Immature natural killer cell (primary cell): ENCODE results near the gene PHRF1. TPM values are rescaled to one million over a fixed set of nuclear protein-coding genes. Genes with fewer than 3 reads are reported as not detected.

ENCODE experiments used
- DNase-seq, 3 donors: peaks; one replicate each; pipeline ENCODE4 v3.0.0; 2022; ENCODE audit warnings: mixed read lengths in 1 of 3
- H3K27ac Mint-ChIP-seq, 6 donors: one replicate each; pipeline ENCODE4 v1.8.0; 2020; ENCODE audit warnings: mixed read lengths in 6 of 6, mild to moderate bottlenecking in 5 of 6, inconsistent platforms in 4 of 6, moderate library complexity in 3 of 6
- H3K27me3 Mint-ChIP-seq, 3 donors: one replicate each; pipeline ENCODE4 v1.8.0; 2020 to 2021; ENCODE audit warnings: low read depth in 3 of 3, mild to moderate bottlenecking in 3 of 3, mixed read lengths in 3 of 3, moderate library complexity in 3 of 3, inconsistent platforms in 1 of 3
- H3K36me3 Mint-ChIP-seq, 3 donors: one replicate each; pipeline ENCODE4 v1.8.0; 2020; ENCODE audit warnings: mixed read lengths in 3 of 3, inconsistent platforms in 2 of 3, mild to moderate bottlenecking in 2 of 3
- H3K4me1 Mint-ChIP-seq, 2 donors: one replicate each; pipeline ENCODE4 v1.8.0; 2020; ENCODE audit warnings: inconsistent platforms in 2 of 2, mild to moderate bottlenecking in 2 of 2, mixed read lengths in 2 of 2, moderate library complexity in 1 of 2
- H3K4me3 Mint-ChIP-seq, 5 donors: one replicate each; pipeline ENCODE4 v1.8.0; 2020; ENCODE audit warnings: mild to moderate bottlenecking in 5 of 5, mixed read lengths in 5 of 5, inconsistent platforms in 3 of 5, moderate library complexity in 3 of 5
- H3K9me3 Mint-ChIP-seq, 6 donors: one replicate each; pipeline ENCODE4 v1.8.0; 2020; ENCODE audit warnings: mild to moderate bottlenecking in 6 of 6, mixed read lengths in 6 of 6, inconsistent platforms in 4 of 6, moderate library complexity in 3 of 6
- polyA plus RNA-seq, 3 donors: library from polyadenylated mRNA; unstranded; fragments of 300-500 nt; fragmentation: Illumina TruSeq; gene quantifications; one replicate each; pipeline ENCODE4 v1.2.3, GENCODE V29; 2021

The PHRF1 gene
- polyA plus RNA-seq, 3 donors from 2014 or later = 4.0 to 17.5 (median 5.4) TPM

DNA sequence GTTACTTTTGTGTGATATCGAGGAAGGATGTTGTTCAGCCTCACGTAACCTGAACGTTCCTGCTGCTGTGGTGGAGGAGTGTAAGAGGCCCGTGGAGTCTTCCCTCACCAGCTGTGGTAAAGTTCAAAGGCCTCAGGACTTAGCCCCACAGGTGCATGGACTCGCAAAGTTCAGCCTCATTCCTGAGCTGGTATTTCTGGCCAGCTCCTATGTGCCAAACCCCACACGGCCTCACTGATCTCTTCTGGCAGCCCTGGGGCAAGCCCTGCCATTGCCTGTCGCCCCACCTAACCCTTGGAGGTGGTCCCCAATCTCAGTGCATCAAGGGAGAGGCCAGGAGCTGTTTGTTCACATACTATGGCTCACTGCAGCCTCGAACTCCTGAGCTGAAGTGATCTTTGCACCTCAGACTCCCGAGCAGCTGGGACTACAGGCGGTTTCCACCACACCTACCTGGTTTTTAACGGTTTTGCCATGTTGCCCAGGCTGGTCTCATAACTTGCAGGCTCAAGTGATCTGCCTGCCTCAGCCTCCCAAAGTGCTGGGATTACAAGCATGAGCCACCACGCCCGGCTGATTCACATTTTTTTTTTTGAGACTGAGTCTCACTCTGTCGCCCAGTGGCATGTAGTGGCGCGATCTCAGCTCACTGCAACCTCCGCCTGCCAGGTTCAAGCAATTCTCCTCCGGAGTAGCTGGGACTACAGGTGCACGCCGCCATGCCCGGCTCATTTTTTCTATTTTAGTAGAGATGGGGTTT, 2.2 kb downstream of the PHRF1 start:
- Mint-ChIP-seq H3K27me3 (peaks cover 8 to 25% (median 11%) of the 10 kb centered on the region in 3 donors), H3K4me3 (peak overlapping the region; percentile 61 to 87 (median 83)), H3K4me1 (peaks cover 51% of the 10 kb centered on the region in 2 donors), H3K36me3 (peaks cover 0 to 5% (median 0%) of the 10 kb centered on the region in 3 donors), H3K27ac (peak overlapping the region in 1 of 6 donors; percentile 34), H3K9me3 (no peaks in the 10 kb centered on the region)
- no peak for DNase-seq

- DNase-seq = no peak
- Mint-ChIP-seq H3K36me3 (peaks cover 0 to 8% (median 0%) of the 10 kb centered on the region in 3 donors), H3K4me3 (peak overlapping the region in 2 of 5 donors; percentile 48 to 57), H3K4me1 (peaks cover 48 to 52% of the 10 kb centered on the region in 2 donors), H3K27me3 (peaks cover 6 to 20% (median 7%) of the 10 kb centered on the region in 3 donors), H3K9me3 (no peaks in the 10 kb centered on the region), H3K27ac (no peak overlapping the region)
Observed at GRCh38 chr11:579830-580601, 3.7 kb downstream of the PHRF1 start.

DNA sequence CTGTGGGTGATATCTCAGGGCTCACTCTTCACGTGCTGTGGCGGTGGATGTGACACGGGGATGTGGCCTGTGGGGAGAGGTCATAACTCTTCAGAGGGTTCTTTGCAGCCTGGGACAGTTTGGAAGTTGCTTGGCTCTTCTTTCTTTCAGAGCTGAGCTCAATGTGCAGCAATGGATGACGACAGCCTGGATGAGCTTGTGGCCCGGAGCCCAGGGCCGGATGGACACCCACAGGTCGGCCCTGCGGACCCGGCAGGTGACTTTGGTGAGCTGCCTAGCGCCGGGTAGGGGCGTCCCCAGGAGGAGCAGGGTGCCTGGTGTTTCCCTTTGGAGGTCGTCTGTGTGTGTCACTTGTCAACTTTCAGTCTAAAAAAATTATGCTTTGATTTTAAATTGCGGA, 5.1 kb downstream of the PHRF1 start:
- Mint-ChIP-seq H3K27me3 (peaks cover 2 to 14% (median 4%) of the 10 kb centered on the region in 3 donors), H3K4me3 (peak overlapping the region in 2 of 5 donors; percentile 11 to 31), H3K27ac (peak overlapping the region in 3 of 6 donors; percentile 23 to 87 (median 53))

GRCh38 chr11:581752-582151, 5.5 kb downstream of the PHRF1 start:
- peak overlapping the region in 1 of 6 donors; percentile 80 for H3K27ac Mint-ChIP-seq
- no peak overlapping the region for H3K4me3 Mint-ChIP-seq
- H3K4me1 Mint-ChIP-seq = peaks cover 48 to 49% of the 10 kb centered on the region in 2 donors

More for the DNA sequence above, 5.1 kb downstream of the PHRF1 start:
- Mint-ChIP-seq H3K36me3 (peaks cover 0 to 8% (median 0%) of the 10 kb centered on the region in 3 donors), H3K9me3 (no peaks in the 10 kb centered on the region), H3K4me1 (peaks cover 48 to 49% of the 10 kb centered on the region in 2 donors)
- peak in 1 of 3 donors; percentile 30 for DNase-seq

GRCh38 chr11:584287-584686, 8.0 kb downstream of the PHRF1 start:
- Mint-ChIP-seq H3K9me3 (no peaks in the 10 kb centered on the region), H3K27ac (no peak overlapping the region), H3K36me3 (peaks cover 0 to 23% (median 5%) of the 10 kb centered on the region in 3 donors), H3K27me3 (peaks cover 2 to 4% (median 3%) of the 10 kb centered on the region in 3 donors), H3K4me3 (no peak overlapping the region), H3K4me1 (peaks cover 30 to 39% of the 10 kb centered on the region in 2 donors)
- DNase-seq = no peak

More at GRCh38 chr11:581752-582151, 5.5 kb downstream of the PHRF1 start:
- no peaks in the 10 kb centered on the region for H3K9me3 Mint-ChIP-seq
- H3K36me3 Mint-ChIP-seq = peaks cover 0 to 8% (median 0%) of the 10 kb centered on the region in 3 donors
- DNase-seq = no peak
- peaks cover 2 to 14% (median 4%) of the 10 kb centered on the region in 3 donors for H3K27me3 Mint-ChIP-seq

- no peak overlapping the region for H3K4me3 Mint-ChIP-seq
- peaks cover 10 to 19% of the 10 kb centered on the region in 2 donors for H3K4me1 Mint-ChIP-seq
- peaks cover 5 to 10% (median 7%) of the 10 kb centered on the region in 3 donors for H3K27me3 Mint-ChIP-seq
- H3K36me3 Mint-ChIP-seq = peaks cover 0 to 24% (median 10%) of the 10 kb centered on the region in 3 donors
- DNase-seq = no peak
- peaks cover 0 to 1% (median 0%) of the 10 kb centered on the region in 6 donors for H3K9me3 Mint-ChIP-seq
- H3K27ac Mint-ChIP-seq = peak overlapping the region in 2 of 6 donors; percentile 30 to 43
Observed at GRCh38 chr11:586376-587316, 10.4 kb downstream of the PHRF1 start.

DNA sequence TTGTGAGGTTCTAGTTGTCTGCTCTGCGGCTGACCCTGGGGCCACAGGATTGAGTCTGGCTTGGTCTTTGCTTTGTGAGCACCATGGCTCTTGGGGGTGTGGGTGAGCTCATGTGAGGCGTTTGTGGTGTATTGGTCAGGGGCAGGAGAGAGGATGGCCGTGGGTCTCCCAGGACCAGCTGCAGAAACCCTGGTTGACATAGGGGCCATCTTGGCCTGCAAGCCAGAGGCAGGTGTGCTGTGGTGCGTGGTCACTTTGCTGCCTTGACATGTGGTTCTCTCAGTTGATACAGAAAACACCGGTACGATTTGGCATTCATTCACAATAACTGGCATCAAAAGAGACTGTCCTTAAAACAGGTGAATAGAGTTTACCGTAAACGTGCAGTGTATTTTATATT, 11.3 kb downstream of the PHRF1 start:
- Mint-ChIP-seq H3K4me3 (no peak overlapping the region), H3K4me1 (peaks cover 7 to 15% of the 10 kb centered on the region in 2 donors), H3K9me3 (peaks cover 0 to 2% (median 0%) of the 10 kb centered on the region in 6 donors), H3K27ac (peak overlapping the region in 5 of 6 donors; percentile 17 to 91 (median 83)), H3K27me3 (peaks cover 5 to 10% (median 7%) of the 10 kb centered on the region in 3 donors), H3K36me3 (peaks cover 4 to 28% (median 14%) of the 10 kb centered on the region in 3 donors)
- DNase-seq = no peak

DNA sequence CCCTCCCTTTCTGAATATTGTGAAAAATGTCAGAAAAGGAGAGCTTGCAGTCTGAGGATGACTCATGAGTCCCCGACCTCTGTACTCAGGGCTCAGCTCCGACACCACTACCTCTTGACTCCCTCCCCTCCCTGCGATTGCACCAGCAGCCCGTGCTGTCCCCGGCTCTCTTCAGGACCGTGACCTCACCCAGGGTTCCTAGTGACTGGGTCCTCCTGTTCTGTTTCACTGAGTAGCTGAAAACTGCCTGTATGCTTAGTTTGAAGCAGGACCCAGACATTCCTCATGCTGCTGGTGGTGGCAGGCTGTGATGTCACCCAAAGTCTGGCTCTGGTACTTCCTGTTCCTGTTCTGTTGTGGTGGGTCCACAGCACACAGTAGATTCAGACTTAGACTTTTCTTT, 11.7 kb downstream of the PHRF1 start:
- Mint-ChIP-seq H3K9me3 (peaks cover 0 to 2% (median 0%) of the 10 kb centered on the region in 6 donors), H3K27me3 (peaks cover 5 to 10% (median 7%) of the 10 kb centered on the region in 3 donors), H3K27ac (peak overlapping the region; percentile 80 to 91 (median 84)), H3K4me3 (peak overlapping the region in 2 of 5 donors; percentile 25 to 46), H3K36me3 (peaks cover 4 to 28% (median 14%) of the 10 kb centered on the region in 3 donors), H3K4me1 (peaks cover 7 to 15% of the 10 kb centered on the region in 2 donors)
- peak in 2 of 3 donors; percentile 31 to 46 for DNase-seq

- H3K36me3 Mint-ChIP-seq = peaks cover 8 to 24% (median 14%) of the 10 kb centered on the region in 3 donors
- H3K4me3 Mint-ChIP-seq = no peak overlapping the region
- no peak for DNase-seq
- peaks cover 9 to 10% of the 10 kb centered on the region in 2 donors for H3K4me1 Mint-ChIP-seq
- peaks cover 7 to 10% (median 9%) of the 10 kb centered on the region in 3 donors for H3K27me3 Mint-ChIP-seq
- H3K9me3 Mint-ChIP-seq = peaks cover 0 to 2% (median 0%) of the 10 kb centered on the region in 6 donors
- peak overlapping the region in 2 of 6 donors; percentile 40 to 48 for H3K27ac Mint-ChIP-seq
Observed at GRCh38 chr11:589798-590197, 13.5 kb downstream of the PHRF1 start.

GRCh38 chr11:590997-591396, 14.7 kb downstream of the PHRF1 start:
- Mint-ChIP-seq H3K4me3 (no peak overlapping the region), H3K27me3 (peaks cover 7 to 9% (median 8%) of the 10 kb centered on the region in 3 donors), H3K27ac (no peak overlapping the region), H3K9me3 (peaks cover 0 to 2% (median 0%) of the 10 kb centered on the region in 6 donors), H3K4me1 (peaks cover 11 to 13% of the 10 kb centered on the region in 2 donors), H3K36me3 (peaks cover 8 to 24% (median 14%) of the 10 kb centered on the region in 3 donors)
- DNase-seq = no peak

- no peak overlapping the region for H3K4me3 Mint-ChIP-seq
- H3K9me3 Mint-ChIP-seq = peaks cover 0 to 2% (median 0%) of the 10 kb centered on the region in 6 donors
- peaks cover 8 to 25% (median 14%) of the 10 kb centered on the region in 3 donors for H3K36me3 Mint-ChIP-seq
- no peak overlapping the region for H3K27ac Mint-ChIP-seq
- peaks cover 9 to 12% (median 10%) of the 10 kb centered on the region in 3 donors for H3K27me3 Mint-ChIP-seq
- no peak for DNase-seq
- H3K4me1 Mint-ChIP-seq = peaks cover 20 to 23% of the 10 kb centered on the region in 2 donors
Observed at GRCh38 chr11:592501-592900, 16.2 kb downstream of the PHRF1 start.

DNA sequence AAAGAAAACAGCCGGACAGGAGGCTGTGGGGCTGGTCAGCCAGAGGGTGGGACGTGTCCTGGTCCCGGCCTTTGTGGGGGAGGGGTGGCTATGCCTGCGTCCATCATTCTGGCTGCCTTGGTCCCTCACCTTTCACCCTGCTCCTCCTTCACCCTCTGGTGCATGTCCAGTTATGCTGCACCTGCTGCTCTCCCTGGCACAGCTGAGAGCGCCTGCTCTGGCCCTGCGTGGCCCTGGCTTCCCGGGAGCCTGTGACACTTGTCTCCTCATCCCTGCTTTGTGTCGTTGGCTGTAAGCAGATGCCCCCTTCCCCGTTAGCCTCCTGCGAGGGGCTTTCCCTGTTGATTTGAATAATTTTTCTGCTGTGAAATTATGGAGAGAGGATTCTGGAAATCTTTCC, 16.6 kb downstream of the PHRF1 start:
- Mint-ChIP-seq H3K4me3 (no peak overlapping the region), H3K4me1 (peaks cover 18 to 19% of the 10 kb centered on the region in 2 donors), H3K36me3 (peaks cover 8 to 21% (median 13%) of the 10 kb centered on the region in 3 donors), H3K27me3 (peaks cover 9 to 12% (median 9%) of the 10 kb centered on the region in 3 donors), H3K9me3 (peaks cover 0 to 2% (median 0%) of the 10 kb centered on the region in 6 donors), H3K27ac (no peak overlapping the region)
- DNase-seq = no peak
